Testis (tissue), 2 donors: ENCODE data around the gene PPP1R12B.
"Not testable (repeated sequence)": the region's sequence is repeated elsewhere in the genome, so short reads cannot be mapped to it uniquely, and the experiment has no call there.

Source experiments
- CTCF ChIP-seq, 3 experiments: fragments of 450-650 bp in 2 of 3; fragments of 200-600 bp in 1 of 3; sonication (generic) in 1 of 3; IDR thresholded peaks; one replicate each; pipeline ENCODE4 v1.5.1; 2016 to 2019; ENCODE audit warnings: antibody characterized with exemption in 3 of 3, mild to moderate bottlenecking in 2 of 3, moderate library complexity in 1 of 3
- POLR2A ChIP-seq: fragments of 450-650 bp; IDR thresholded peaks from one replicate; pipeline ENCODE4 v1.6.1; 2017; ENCODE audit warnings: antibody characterized with exemption, mild to moderate bottlenecking, moderate library complexity

GRCh38 chr1:202352583-202353197 lies 4.2 kb downstream of the PPP1R12B start:
- not testable (repeated sequence) for TF ChIP-seq CTCF (IDR thresholded peaks at IDR 0.05); POLR2A
